K562 (cell line): Measurements from ENCODE around the gene TRNP1. TPM values are rescaled to one million over a fixed set of nuclear protein-coding genes. Genes with fewer than 3 reads are reported as not detected.

ENCODE experiments used
- CGGBP1 ChIP-seq: fragments of 250-450 bp; sonication (Bioruptor Pico); IDR thresholded peaks from 2 replicates; pipeline ENCODE4 v1.9.0; 2021; ENCODE audit warnings: mild to moderate bottlenecking
- CHCHD3 ChIP-seq: fragments of 250-450 bp; sonication (Bioruptor Pico); IDR thresholded peaks from 2 replicates; pipeline ENCODE4 v2.1.2; 2022; ENCODE audit warnings: mild to moderate bottlenecking
- CSDE1 ChIP-seq, 2 experiments: fragments of 450-650 bp; IDR thresholded peaks; 2 replicates each; pipeline ENCODE4 v1.6.1; 2016; ENCODE audit warnings: mild to moderate bottlenecking in 1 of 2
- EGR1 ChIP-seq: fragments of 450-650 bp; conservative IDR thresholded peaks from 2 replicates; pipeline ENCODE4 v1.6.1; 2017; ENCODE audit warnings: mild to moderate bottlenecking
- ELF4 ChIP-seq: fragments of 450-650 bp; formaldehyde crosslinking; IDR thresholded peaks from 2 replicates; pipeline ENCODE4 v1.4.0; 2022; ENCODE audit warnings: missing genetic modification characterization
- EP300 ChIP-seq: IDR thresholded peaks from 2 replicates; pipeline ENCODE4 v1.6.1; 2012; ENCODE audit warnings: low read length, improper control_type of control experiment
- ETS1 ChIP-seq: conservative IDR thresholded peaks from 2 replicates; pipeline ENCODE4 v1.6.1; 2011; ENCODE audit warnings: low read depth, mild to moderate bottlenecking, low read length; ENCODE audit not compliant: control insufficient read depth
- HMG20A ChIP-seq: fragments of 450-650 bp; formaldehyde crosslinking; conservative IDR thresholded peaks from 2 replicates; pipeline ENCODE4 v1.4.0; 2020; ENCODE audit warnings: mild to moderate bottlenecking, mixed read lengths
- MXD1 ChIP-seq: fragments of 250-450 bp; sonication (Bioruptor Pico); IDR thresholded peaks from 2 replicates; pipeline ENCODE4 v1.8.0; 2021; ENCODE audit warnings: borderline replicate concordance, mild to moderate bottlenecking, moderate library complexity; ENCODE audit not compliant: poor library complexity, severe bottlenecking
- MYBL2 ChIP-seq, 2 experiments: fragments of 450-650 bp in 1 of 2; sonication (generic) in 1 of 2; formaldehyde crosslinking in 1 of 2; IDR thresholded peaks; 2 replicates each; pipeline versions ENCODE4 v1.6.1 to v1.8.1; 2017 to 2022; ENCODE audit warnings: borderline replicate concordance in 1 of 2, inconsistent platforms in 1 of 2, low read depth in 1 of 2, mild to moderate bottlenecking in 1 of 2, missing genetic modification reagents in 1 of 2, moderate library complexity in 1 of 2
- PHF8 ChIP-seq: fragments of 200-600 bp; sonication (generic); IDR thresholded peaks from 2 replicates; pipeline ENCODE4 v1.6.1; 2012; ENCODE audit warnings: mixed run types, mild to moderate bottlenecking, inconsistent platforms, low read length, moderate library complexity, borderline replicate concordance
- POLR2A ChIP-seq: fragments of 450-650 bp; conservative IDR thresholded peaks from 2 replicates; pipeline ENCODE4 v1.6.1; 2016
- SP2 ChIP-seq: IDR thresholded peaks from 2 replicates; pipeline ENCODE4 v1.6.1; 2011; ENCODE audit warnings: mild to moderate bottlenecking, low read depth, low read length, moderate library complexity; ENCODE audit not compliant: poor library complexity, severe bottlenecking; ENCODE audit errors: extremely low read depth
- SPI1 ChIP-seq: IDR thresholded peaks from 2 replicates; pipeline ENCODE4 v1.6.1; 2011; ENCODE audit warnings: low read depth, low read length, control low read depth, borderline replicate concordance
- ZBTB2 ChIP-seq: fragments of 450-650 bp; IDR thresholded peaks from 2 replicates; pipeline ENCODE4 v1.6.1; 2016; ENCODE audit warnings: antibody characterized with exemption
- ZNF184 ChIP-seq: sonication (generic); formaldehyde crosslinking; IDR thresholded peaks from 2 replicates; pipeline ENCODE4 v1.5.0; 2020; ENCODE audit warnings: missing genetic modification reagents
- ZNF263 ChIP-seq: sonication (generic); formaldehyde crosslinking; IDR thresholded peaks from 2 replicates; pipeline ENCODE4 v1.8.0; 2022; ENCODE audit warnings: mild to moderate bottlenecking, missing genetic modification reagents, borderline replicate concordance
- ZNF282 ChIP-seq: sonication (generic); formaldehyde crosslinking; IDR thresholded peaks from 2 replicates; pipeline ENCODE4 v1.8.1; 2023; ENCODE audit warnings: missing genetic modification reagents
- ZNF408 ChIP-seq: fragments of 250-450 bp; sonication (Bioruptor Pico); IDR thresholded peaks from 2 replicates; pipeline ENCODE4 v1.4.0; 2020; ENCODE audit warnings: low read depth, mild to moderate bottlenecking, moderate library complexity
- ZNF707 ChIP-seq: fragments of 250-450 bp; sonication (Bioruptor Pico); conservative IDR thresholded peaks from 2 replicates; pipeline ENCODE4 v1.8.0; 2022; ENCODE audit warnings: inconsistent platforms, mild to moderate bottlenecking, moderate library complexity
- polyA plus RNA-seq, 8 experiments: library from polyadenylated mRNA; depleted of rRNA in 4 of 8; stranded (reverse) in 5 of 8; unstranded in 3 of 8; fragments of >200 nt; fragmentation: Nextera tagmentation in 2 of 8; fragmentation: Illumina TruSeq in 1 of 8; extraction: Ambion mirVana in 2 of 8; extraction: Trizol in 1 of 8; gene quantifications; 2 replicates each; pipeline versions ENCODE4 v1.2.1 to v1.2.3, GENCODE V29; 2011 to 2014; ENCODE audit warnings: inconsistent platforms in 1 of 8, missing spikeins in 1 of 8
- total RNA-seq, 7 experiments: library from RNA; depleted of rRNA in 6 of 7; stranded (reverse); fragments of >200 nt in 6 of 7; fragmentation: Illumina TruSeq in 2 of 7; extraction: Trizol in 2 of 7; gene quantifications; 2 replicates each; pipeline versions ENCODE4 v1.2.1 to v1.2.3, GENCODE V29; 2011 to 2021; ENCODE audit warnings: low replicate concordance in 1 of 7
- TF ChIP-seq, protein P1 (sequence below): fragments of 450-650 bp; IDR thresholded peaks from 2 replicates; pipeline ENCODE4 v1.6.1; 2016; ENCODE audit warnings: low read depth, mild to moderate bottlenecking, moderate library complexity
- TF ChIP-seq, protein P2 (sequence below): fragments of 450-650 bp; IDR thresholded peaks from one replicate; pipeline ENCODE4 v1.6.1; 2018; ENCODE audit warnings: mild to moderate bottlenecking, moderate library complexity; ENCODE audit not compliant: partially characterized antibody

Gene TRNP1
- total and polyA plus RNA-seq, 9 of the 15 experiments (the other 6 are each of a cell fraction or from before 2014, with no cell fraction given): 0.03 to 1.3 (median 0.95) TPM

DNA sequence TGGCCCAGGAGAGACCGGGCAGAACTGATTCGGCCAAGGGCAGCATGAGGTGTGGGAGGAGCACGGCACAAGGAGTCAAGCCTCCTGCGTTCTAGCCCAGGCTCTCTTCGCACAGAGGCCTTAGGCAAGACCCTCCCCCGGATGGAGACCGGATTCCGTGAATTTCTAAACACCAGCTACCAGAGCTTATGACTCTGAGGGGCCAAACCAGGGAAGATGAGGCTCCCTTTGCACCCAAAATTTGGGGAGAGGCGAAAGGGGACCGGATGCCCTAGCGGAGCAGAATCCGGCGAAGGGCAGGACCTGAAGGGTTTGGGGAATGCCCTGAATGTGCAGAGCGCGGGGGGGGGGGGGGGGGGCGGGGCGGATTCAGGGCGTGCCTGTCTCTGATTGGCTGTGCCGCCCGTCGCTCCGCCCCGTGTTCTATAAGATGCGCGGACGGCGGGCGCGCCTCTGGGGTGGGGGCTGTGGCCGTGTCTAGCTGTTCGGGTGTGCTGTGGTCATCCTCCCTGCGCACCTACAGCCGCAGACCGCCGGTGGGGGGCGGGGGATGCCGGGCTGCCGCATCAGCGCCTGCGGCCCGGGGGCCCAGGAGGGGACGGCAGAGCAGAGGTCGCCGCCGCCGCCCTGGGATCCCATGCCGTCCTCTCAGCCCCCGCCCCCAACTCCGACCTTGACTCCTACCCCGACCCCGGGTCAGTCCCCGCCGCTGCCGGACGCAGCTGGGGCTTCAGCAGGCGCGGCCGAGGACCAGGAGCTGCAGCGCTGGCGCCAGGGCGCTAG, at the start of gene TRNP1 (continued):
- TF ChIP-seq SP2: peak; percentile 24
- peak; percentile 22; the same call in 1 of the 2 replicates for TF ChIP-seq PHF8
- TF ChIP-seq EP300: no peak
- TF ChIP-seq CHCHD3: no peak
- TF ChIP-seq POLR2A: peak; percentile 68
- TF ChIP-seq MXD1 (CRISPR knock-in tag): no peak
- TF ChIP-seq SPI1: no peak
- no peak for TF ChIP-seq CSDE1 (IDR thresholded peaks at IDR 0.05)
- no peak for TF ChIP-seq ZNF282 (CRISPR knock-in tag)
- TF ChIP-seq ZNF184 (CRISPR knock-in tag): no peak
- no peak for TF ChIP-seq HMG20A (CRISPR knock-in tag)
- TF ChIP-seq, protein P1, sequence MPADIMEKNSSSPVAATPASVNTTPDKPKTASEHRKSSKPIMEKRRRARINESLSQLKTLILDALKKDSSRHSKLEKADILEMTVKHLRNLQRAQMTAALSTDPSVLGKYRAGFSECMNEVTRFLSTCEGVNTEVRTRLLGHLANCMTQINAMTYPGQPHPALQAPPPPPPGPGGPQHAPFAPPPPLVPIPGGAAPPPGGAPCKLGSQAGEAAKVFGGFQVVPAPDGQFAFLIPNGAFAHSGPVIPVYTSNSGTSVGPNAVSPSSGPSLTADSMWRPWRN: no peak
- TF ChIP-seq CGGBP1: 0 out of 2 replicates have a peak, but pooled peaks have one; percentile 28
- peak; percentile 2; the same call in 1 of the 2 replicates for TF ChIP-seq ZBTB2
- no peak for TF ChIP-seq ELF4 (CRISPR knock-in tag)
- no peak for TF ChIP-seq ZNF707 (CRISPR knock-in tag)
- no peak for TF ChIP-seq MYBL2 (IDR thresholded peaks at IDR 0.05; ENCODE audit: low read depth)
- TF ChIP-seq MYBL2 (CRISPR knock-in tag; IDR thresholded peaks at IDR 0.05; ENCODE audit: borderline replicate concordance): no peak
- no peak for TF ChIP-seq ZNF263 (CRISPR knock-in tag)
- TF ChIP-seq, protein P2, sequence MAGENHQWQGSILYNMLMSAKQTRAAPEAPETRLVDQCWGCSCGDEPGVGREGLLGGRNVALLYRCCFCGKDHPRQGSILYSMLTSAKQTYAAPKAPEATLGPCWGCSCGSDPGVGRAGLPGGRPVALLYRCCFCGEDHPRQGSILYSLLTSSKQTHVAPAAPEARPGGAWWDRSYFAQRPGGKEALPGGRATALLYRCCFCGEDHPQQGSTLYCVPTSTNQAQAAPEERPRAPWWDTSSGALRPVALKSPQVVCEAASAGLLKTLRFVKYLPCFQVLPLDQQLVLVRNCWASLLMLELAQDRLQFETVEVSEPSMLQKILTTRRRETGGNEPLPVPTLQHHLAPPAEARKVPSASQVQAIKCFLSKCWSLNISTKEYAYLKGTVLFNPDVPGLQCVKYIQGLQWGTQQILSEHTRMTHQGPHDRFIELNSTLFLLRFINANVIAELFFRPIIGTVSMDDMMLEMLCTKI: no peak
- no peak for TF ChIP-seq ZNF408 (CRISPR knock-in tag)
- no peak for TF ChIP-seq ETS1
- TF ChIP-seq EGR1: peak; percentile 40; the same call in 1 of the 2 replicates
